GM12878 (cell line): Measurements from ENCODE around the gene ZNF667. TPM values are rescaled to one million over a fixed set of nuclear protein-coding genes. Genes with fewer than 3 reads are reported as not detected.

Source experiments
- ASH2L ChIP-seq: fragments of 300-600, 200-600 bp; sonication (generic); IDR thresholded peaks from 2 replicates; pipeline ENCODE4 v1.6.1; 2017; ENCODE audit warnings: low read depth, mild to moderate bottlenecking, borderline replicate concordance
- ATF2 ChIP-seq: IDR thresholded peaks from 2 replicates; pipeline ENCODE4 v1.6.1; 2012; ENCODE audit warnings: low read length, inconsistent platforms
- BCL11A ChIP-seq: IDR thresholded peaks from 2 replicates; pipeline ENCODE4 v1.6.1; 2011; ENCODE audit warnings: low read depth, low read length
- BMI1 ChIP-seq: fragments of 450-650 bp; IDR thresholded peaks from 2 replicates; pipeline ENCODE4 v1.6.1; 2016; ENCODE audit warnings: mild to moderate bottlenecking, moderate library complexity, borderline replicate concordance
- CHD4 ChIP-seq: fragments of 200-600 bp; sonication (generic); IDR thresholded peaks from 2 replicates; pipeline ENCODE4 v1.6.1; 2016; ENCODE audit warnings: mild to moderate bottlenecking
- CREB1 ChIP-seq: IDR thresholded peaks from 2 replicates; pipeline ENCODE4 v1.6.1; 2012; ENCODE audit warnings: low read depth, mild to moderate bottlenecking, inconsistent platforms
- HCFC1 ChIP-seq: fragments of 150-350 bp; IDR thresholded peaks from 2 replicates; pipeline ENCODE4 v1.6.1; 2014; ENCODE audit warnings: low read length
- MYC ChIP-seq: IDR thresholded peaks from 2 replicates; pipeline ENCODE4 v1.6.1; 2011; ENCODE audit warnings: mild to moderate bottlenecking, low read length, moderate library complexity, inconsistent platforms; ENCODE audit not compliant: insufficient read depth, insufficient replicate concordance, insufficient read length, severe bottlenecking
- NFYA ChIP-seq: IDR thresholded peaks from 2 replicates; pipeline ENCODE4 v1.6.1; 2011; ENCODE audit warnings: low read depth, mild to moderate bottlenecking, low read length, improper control_type of control experiment, borderline replicate concordance
- NFYB ChIP-seq: IDR thresholded peaks from 2 replicates; pipeline ENCODE4 v1.6.1; 2011; ENCODE audit warnings: low read depth, mild to moderate bottlenecking, low read length, improper control_type of control experiment, moderate library complexity; ENCODE audit not compliant: insufficient read depth
- PAX5 ChIP-seq: IDR thresholded peaks from 2 replicates; pipeline ENCODE4 v1.6.1; 2011; ENCODE audit warnings: low read depth, low read length, borderline replicate concordance
- PML ChIP-seq: IDR thresholded peaks from 2 replicates; pipeline ENCODE4 v1.6.1; 2012; ENCODE audit warnings: low read length, inconsistent platforms
- RAD51 ChIP-seq: fragments of 450-650 bp; IDR thresholded peaks from 2 replicates; pipeline ENCODE4 v1.6.1; 2016; ENCODE audit warnings: moderate library complexity, mild to moderate bottlenecking, inconsistent platforms
- RFX5 ChIP-seq: IDR thresholded peaks from 2 replicates; pipeline ENCODE4 v1.6.1; 2011; ENCODE audit warnings: low read depth, low read length, improper control_type of control experiment
- SP1 ChIP-seq: IDR thresholded peaks from one replicate; pipeline ENCODE4 v1.6.1; 2011; ENCODE audit warnings: low read depth, low read length
- STAT1 ChIP-seq: fragments of 450-650 bp; conservative IDR thresholded peaks from 2 replicates; pipeline ENCODE4 v1.6.1; 2014; ENCODE audit warnings: antibody characterized with exemption, mild to moderate bottlenecking
- SUZ12 ChIP-seq: fragments of 200-600 bp; sonication (generic); IDR thresholded peaks from one replicate; pipeline ENCODE4 v1.6.1; 2018; ENCODE audit warnings: antibody characterized with exemption, mild to moderate bottlenecking; ENCODE audit not compliant: unreplicated experiment
- TCF7 ChIP-seq: IDR thresholded peaks from 2 replicates; pipeline ENCODE4 v1.6.1; 2014; ENCODE audit warnings: antibody characterized with exemption, borderline replicate concordance
- ZBED1 ChIP-seq: IDR thresholded peaks from 2 replicates; pipeline ENCODE4 v1.6.1; 2016; ENCODE audit warnings: borderline replicate concordance
- polyA plus RNA-seq, 11 experiments: library from polyadenylated mRNA; depleted of rRNA in 4 of 11; unstranded in 6 of 11; stranded (reverse) in 5 of 11; fragments of >200 nt; fragmentation: Nextera tagmentation in 4 of 11; fragmentation: Illumina TruSeq in 1 of 11; extraction: Ambion mirVana in 4 of 11; extraction: Trizol in 1 of 11; gene quantifications; 1 replicate in 1 of 11; 2 replicates in 10 of 11; pipeline versions ENCODE4 v1.2.1 to v1.2.3, GENCODE V29; 2011 to 2016; ENCODE audit warnings: inconsistent platforms in 2 of 11, missing spikeins in 2 of 11, low read depth in 1 of 11
- total RNA-seq, 4 experiments: library from RNA; depleted of rRNA in 3 of 4; stranded (reverse); fragments of >200 nt in 3 of 4; fragmentation: Illumina TruSeq in 1 of 4; extraction: Trizol in 1 of 4; gene quantifications; 2 replicates each; pipeline versions ENCODE4 v1.2.1 to v1.2.3, GENCODE V29; 2013 to 2021
- TF ChIP-seq, protein P1 (sequence below): fragments of 450-650 bp; IDR thresholded peaks from 2 replicates; pipeline ENCODE4 v1.6.1; 2018; ENCODE audit warnings: mild to moderate bottlenecking, low read depth, moderate library complexity; ENCODE audit not compliant: partially characterized antibody
- TF ChIP-seq, protein P2 (sequence below): fragments of 150-350 bp; IDR thresholded peaks from 2 replicates; pipeline ENCODE4 v1.6.1; 2016; ENCODE audit warnings: low read depth, low read length
- TF ChIP-seq, protein P3 (sequence below): fragments of 450-650 bp; IDR thresholded peaks from 2 replicates; pipeline ENCODE4 v1.6.1; 2016; ENCODE audit warnings: mild to moderate bottlenecking

The ZNF667 gene
- total and polyA plus RNA-seq, 10 of the 15 experiments (the other 5 are each of a cell fraction or from before 2014, with no cell fraction given) = 0.10 TPM; not detected in 9

GRCh38 chr19:56403764-56404704 lies 73.1 kb downstream of the ZNF667 start, which contains the start of gene ZNF583 (continued):
- TF ChIP-seq, protein P1, sequence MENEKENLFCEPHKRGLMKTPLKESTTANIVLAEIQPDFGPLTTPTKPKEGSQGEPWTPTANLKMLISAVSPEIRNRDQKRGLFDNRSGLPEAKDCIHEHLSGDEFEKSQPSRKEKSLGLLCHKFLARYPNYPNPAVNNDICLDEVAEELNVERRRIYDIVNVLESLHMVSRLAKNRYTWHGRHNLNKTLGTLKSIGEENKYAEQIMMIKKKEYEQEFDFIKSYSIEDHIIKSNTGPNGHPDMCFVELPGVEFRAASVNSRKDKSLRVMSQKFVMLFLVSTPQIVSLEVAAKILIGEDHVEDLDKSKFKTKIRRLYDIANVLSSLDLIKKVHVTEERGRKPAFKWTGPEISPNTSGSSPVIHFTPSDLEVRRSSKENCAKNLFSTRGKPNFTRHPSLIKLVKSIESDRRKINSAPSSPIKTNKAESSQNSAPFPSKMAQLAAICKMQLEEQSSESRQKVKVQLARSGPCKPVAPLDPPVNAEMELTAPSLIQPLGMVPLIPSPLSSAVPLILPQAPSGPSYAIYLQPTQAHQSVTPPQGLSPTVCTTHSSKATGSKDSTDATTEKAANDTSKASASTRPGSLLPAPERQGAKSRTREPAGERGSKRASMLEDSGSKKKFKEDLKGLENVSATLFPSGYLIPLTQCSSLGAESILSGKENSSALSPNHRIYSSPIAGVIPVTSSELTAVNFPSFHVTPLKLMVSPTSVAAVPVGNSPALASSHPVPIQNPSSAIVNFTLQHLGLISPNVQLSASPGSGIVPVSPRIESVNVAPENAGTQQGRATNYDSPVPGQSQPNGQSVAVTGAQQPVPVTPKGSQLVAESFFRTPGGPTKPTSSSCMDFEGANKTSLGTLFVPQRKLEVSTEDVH = no peak
- TF ChIP-seq STAT1 = no peak
- TF ChIP-seq TCF7 = no peak
- TF ChIP-seq ATF2 = no peak
- TF ChIP-seq SP1 = no peak
- peak; percentile 83 for TF ChIP-seq HCFC1
- TF ChIP-seq CHD4 = no peak
- no peak for TF ChIP-seq ZBED1
- TF ChIP-seq, protein P2, sequence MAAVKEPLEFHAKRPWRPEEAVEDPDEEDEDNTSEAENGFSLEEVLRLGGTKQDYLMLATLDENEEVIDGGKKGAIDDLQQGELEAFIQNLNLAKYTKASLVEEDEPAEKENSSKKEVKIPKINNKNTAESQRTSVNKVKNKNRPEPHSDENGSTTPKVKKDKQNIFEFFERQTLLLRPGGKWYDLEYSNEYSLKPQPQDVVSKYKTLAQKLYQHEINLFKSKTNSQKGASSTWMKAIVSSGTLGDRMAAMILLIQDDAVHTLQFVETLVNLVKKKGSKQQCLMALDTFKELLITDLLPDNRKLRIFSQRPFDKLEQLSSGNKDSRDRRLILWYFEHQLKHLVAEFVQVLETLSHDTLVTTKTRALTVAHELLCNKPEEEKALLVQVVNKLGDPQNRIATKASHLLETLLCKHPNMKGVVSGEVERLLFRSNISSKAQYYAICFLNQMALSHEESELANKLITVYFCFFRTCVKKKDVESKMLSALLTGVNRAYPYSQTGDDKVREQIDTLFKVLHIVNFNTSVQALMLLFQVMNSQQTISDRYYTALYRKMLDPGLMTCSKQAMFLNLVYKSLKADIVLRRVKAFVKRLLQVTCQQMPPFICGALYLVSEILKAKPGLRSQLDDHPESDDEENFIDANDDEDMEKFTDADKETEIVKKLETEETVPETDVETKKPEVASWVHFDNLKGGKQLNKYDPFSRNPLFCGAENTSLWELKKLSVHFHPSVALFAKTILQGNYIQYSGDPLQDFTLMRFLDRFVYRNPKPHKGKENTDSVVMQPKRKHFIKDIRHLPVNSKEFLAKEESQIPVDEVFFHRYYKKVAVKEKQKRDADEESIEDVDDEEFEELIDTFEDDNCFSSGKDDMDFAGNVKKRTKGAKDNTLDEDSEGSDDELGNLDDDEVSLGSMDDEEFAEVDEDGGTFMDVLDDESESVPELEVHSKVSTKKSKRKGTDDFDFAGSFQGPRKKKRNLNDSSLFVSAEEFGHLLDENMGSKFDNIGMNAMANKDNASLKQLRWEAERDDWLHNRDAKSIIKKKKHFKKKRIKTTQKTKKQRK = no peak
- TF ChIP-seq RFX5 = no peak
- TF ChIP-seq, protein P3, sequence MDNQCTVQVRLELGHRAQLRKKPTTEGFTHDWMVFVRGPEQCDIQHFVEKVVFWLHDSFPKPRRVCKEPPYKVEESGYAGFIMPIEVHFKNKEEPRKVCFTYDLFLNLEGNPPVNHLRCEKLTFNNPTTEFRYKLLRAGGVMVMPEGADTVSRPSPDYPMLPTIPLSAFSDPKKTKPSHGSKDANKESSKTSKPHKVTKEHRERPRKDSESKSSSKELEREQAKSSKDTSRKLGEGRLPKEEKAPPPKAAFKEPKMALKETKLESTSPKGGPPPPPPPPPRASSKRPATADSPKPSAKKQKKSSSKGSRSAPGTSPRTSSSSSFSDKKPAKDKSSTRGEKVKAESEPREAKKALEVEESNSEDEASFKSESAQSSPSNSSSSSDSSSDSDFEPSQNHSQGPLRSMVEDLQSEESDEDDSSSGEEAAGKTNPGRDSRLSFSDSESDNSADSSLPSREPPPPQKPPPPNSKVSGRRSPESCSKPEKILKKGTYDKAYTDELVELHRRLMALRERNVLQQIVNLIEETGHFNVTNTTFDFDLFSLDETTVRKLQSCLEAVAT = no peak
- peak; percentile 27; the same call in 1 of the 2 replicates for TF ChIP-seq PAX5
- no peak for TF ChIP-seq SUZ12
- no peak for TF ChIP-seq BCL11A
- TF ChIP-seq BMI1 = no peak
- no peak for TF ChIP-seq NFYA
- TF ChIP-seq ASH2L = peak; percentile 78; the same call in 1 of the 2 replicates
- 0 out of 2 replicates have a peak, but pooled peaks have one; percentile 11 for TF ChIP-seq CREB1
- no peak for TF ChIP-seq MYC
- TF ChIP-seq PML = no peak
- TF ChIP-seq NFYB = no peak
- no peak for TF ChIP-seq RAD51
